Neuronal stem cell (in vitro differentiated cells): ENCODE results near the gene PCGF1.
A peak's percentile ranks its signal among the peaks of the same experiment; 100 is the strongest.

Source experiments
- DNase-seq: peaks from one replicate; pipeline ENCODE4 v3.0.0-alpha.2; 2013; ENCODE audit warnings: low spot score
- H2AFZ ChIP-seq: one replicate; pipeline ENCODE4 v1.6.1; 2013; ENCODE audit warnings: mild to moderate bottlenecking, low read length, inconsistent platforms
- H2AK5ac ChIP-seq: 2 replicates; pipeline ENCODE4 v1.6.1; 2013; ENCODE audit warnings: low read depth, mild to moderate bottlenecking, inconsistent platforms, low read length, moderate library complexity, mixed read lengths
- H2BK120ac ChIP-seq: 2 replicates; pipeline ENCODE4 v1.6.1; 2013; ENCODE audit warnings: low read depth, mild to moderate bottlenecking, inconsistent platforms, low read length, moderate library complexity, mixed read lengths
- H2BK12ac ChIP-seq: one replicate; pipeline ENCODE4 v1.6.1; 2013; ENCODE audit warnings: low read length, inconsistent platforms
- H2BK15ac ChIP-seq: 2 replicates; pipeline ENCODE4 v1.6.1; 2013; ENCODE audit warnings: mild to moderate bottlenecking, low read length, inconsistent platforms, mixed read lengths
- H2BK5ac ChIP-seq: one replicate; pipeline ENCODE4 v1.6.1; 2013; ENCODE audit warnings: inconsistent platforms, mild to moderate bottlenecking, low read length, moderate library complexity
- H3K14ac ChIP-seq: one replicate; pipeline ENCODE4 v1.6.1; 2013; ENCODE audit warnings: low read length, inconsistent platforms
- H3K18ac ChIP-seq: 2 replicates; pipeline ENCODE4 v1.6.1; 2013; ENCODE audit warnings: low read length, inconsistent platforms
- H3K23ac ChIP-seq: 2 replicates; pipeline ENCODE4 v1.6.1; 2013; ENCODE audit warnings: low read depth, mild to moderate bottlenecking, mixed read lengths, low read length, inconsistent platforms; ENCODE audit not compliant: poor library complexity
- H3K27ac ChIP-seq: replicated peaks from 3 replicates; pipeline ENCODE4 v1.5.1; 2013; ENCODE audit warnings: low read length, inconsistent platforms
- H3K27me3 ChIP-seq, 3 experiments: 2 replicates each; pipeline ENCODE4 v1.6.1; 2013; ENCODE audit warnings: low read length in 3 of 3, mild to moderate bottlenecking in 2 of 3, inconsistent platforms in 1 of 3, low read depth in 1 of 3, mixed read lengths in 1 of 3, moderate library complexity in 1 of 3; ENCODE audit not compliant: control insufficient read depth in 3 of 3, insufficient read depth in 3 of 3
- H3K36me3 ChIP-seq, 2 donors: replicated peaks in 1 of 2; 2 replicates each; pipeline ENCODE4 v1.6.1; 2013; ENCODE audit warnings: low read length in 2 of 2; ENCODE audit not compliant: control insufficient read depth in 2 of 2, insufficient read depth in 2 of 2
- H3K4ac ChIP-seq: 2 replicates; pipeline ENCODE4 v1.6.1; 2013; ENCODE audit warnings: inconsistent platforms, mild to moderate bottlenecking, low read length, moderate library complexity
- H3K4me1 ChIP-seq, 2 donors: 1 replicate in 1 of 2; 2 replicates in 1 of 2; pipeline ENCODE4 v1.6.1; 2013; ENCODE audit warnings: low read length in 2 of 2, low read depth in 1 of 2; ENCODE audit not compliant: control insufficient read depth in 2 of 2, insufficient read depth in 1 of 2
- H3K4me2 ChIP-seq: one replicate; pipeline ENCODE4 v1.6.1; 2013; ENCODE audit warnings: mild to moderate bottlenecking, low read length, inconsistent platforms; ENCODE audit not compliant: insufficient read depth, poor library complexity, severe bottlenecking
- H3K4me3 ChIP-seq, 2 donors: 2 replicates each; pipeline ENCODE4 v1.5.1; 2013; ENCODE audit warnings: low read length in 2 of 2, mild to moderate bottlenecking in 2 of 2, inconsistent platforms in 1 of 2, moderate library complexity in 1 of 2
- H3K79me1 ChIP-seq: one replicate; pipeline ENCODE4 v1.6.1; 2013; ENCODE audit warnings: low read depth, mild to moderate bottlenecking, inconsistent platforms, low read length, moderate library complexity
- H3K9ac ChIP-seq: one replicate; pipeline ENCODE4 v1.6.1; 2013; ENCODE audit warnings: mild to moderate bottlenecking, low read depth, low read length, inconsistent platforms; ENCODE audit not compliant: poor library complexity
- H3K9me3 ChIP-seq, 2 donors: replicated peaks in 1 of 2; 2 replicates each; pipeline versions ENCODE3 to v1.6.1; 2013; ENCODE audit warnings: low read length in 2 of 2, mild to moderate bottlenecking in 2 of 2, inconsistent platforms in 1 of 2, low read depth in 1 of 2, mixed read lengths in 1 of 2, moderate library complexity in 1 of 2; ENCODE audit not compliant: control insufficient read depth in 2 of 2, insufficient read depth in 1 of 2
- H4K8ac ChIP-seq: one replicate; pipeline ENCODE4 v1.6.1; 2013; ENCODE audit warnings: low read depth, mild to moderate bottlenecking, inconsistent platforms, low read length, moderate library complexity
- H4K91ac ChIP-seq: one replicate; pipeline ENCODE4 v1.6.1; 2013; ENCODE audit warnings: low read length, low read depth, mild to moderate bottlenecking, inconsistent platforms; ENCODE audit not compliant: poor library complexity
- WGBS, 2 donors: extraction: QIAGEN DNeasy Blood & Tissue Kit; methylation state at CpG; one replicate each; pipeline ENCODE4 v1.1.7; 2013; ENCODE audit warnings: missing lambda C conversion rate in 2 of 2, mixed read lengths in 1 of 2; ENCODE audit not compliant: insufficient read length in 2 of 2, insufficient replicate concordance in 1 of 2; ENCODE audit errors: extremely low coverage in 2 of 2; 5-methylcytosine and 5-hydroxymethylcytosine counted together

Gene PCGF1

DNA sequence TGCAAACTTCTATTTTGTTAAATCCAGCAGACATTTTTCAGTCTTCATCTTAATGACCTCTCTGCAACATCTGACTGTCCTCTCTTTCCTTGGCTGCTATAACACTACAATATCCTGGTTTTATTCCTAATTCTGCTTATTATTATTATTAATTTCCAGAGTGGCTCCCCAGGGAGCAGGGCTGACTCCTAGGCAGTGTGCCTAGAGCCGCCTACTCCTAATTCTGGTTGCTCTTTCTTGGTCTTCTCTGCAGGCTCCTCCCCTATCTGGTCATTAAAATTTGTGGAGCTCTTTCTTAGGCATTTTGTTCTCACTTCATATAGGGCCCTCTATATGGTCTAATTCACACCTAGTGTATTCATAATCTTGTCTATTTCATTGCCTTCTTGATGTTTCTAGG is 35.5 kb upstream of the PCGF1 start:
- Histone ChIP-seq H2BK120ac (no peak overlapping the region), H2AK5ac (no peak overlapping the region), H4K8ac (no peak overlapping the region), H3K4ac (no peak overlapping the region), H3K18ac (no peak overlapping the region), H2BK5ac (no peak overlapping the region), H3K27ac (no peak overlapping the region), H3K9me3 (no peaks in the 10 kb centered on the region), H3K14ac (no peak overlapping the region), H3K4me2 (no peak overlapping the region), H3K4me1 (no peaks in the 10 kb centered on the region), H2BK15ac (no peak overlapping the region), H3K36me3 (peaks cover 0 to 11% of the 10 kb centered on the region in 2 donors), H3K27me3 (peaks cover 0 to 7% (median 0%) of the 10 kb centered on the region in 3 experiments), H3K23ac (no peak overlapping the region), H3K4me3 (no peak overlapping the region), H2AFZ (no peak overlapping the region), H4K91ac (no peak overlapping the region), H3K79me1 (no peaks in the 10 kb centered on the region), H3K9ac (no peak overlapping the region), H2BK12ac (no peak overlapping the region)
- no CpG with 5 or more reads among the region's 1 CpG for WGBS, 2 donors
- DNase-seq, result no peak

DNA sequence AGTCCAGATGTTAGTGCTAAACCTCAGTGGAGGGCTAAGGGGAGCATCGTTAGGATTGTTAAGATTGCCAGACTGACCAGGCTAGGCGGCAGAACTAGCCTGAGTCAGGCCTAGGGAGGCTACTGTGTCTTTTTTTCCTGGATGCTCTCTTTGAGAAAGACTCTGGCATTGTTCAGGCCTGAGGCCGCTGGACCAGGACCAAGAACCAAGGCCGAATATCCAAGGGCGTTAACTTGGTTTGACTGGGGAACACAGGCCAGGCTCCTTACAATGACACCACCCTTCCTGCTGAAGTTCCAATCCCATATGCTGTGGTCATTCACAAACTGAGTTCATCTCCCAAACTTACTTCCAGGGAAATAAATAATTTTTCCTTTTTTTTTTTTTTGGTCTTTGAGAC is 32.8 kb upstream of the PCGF1 start:
- Histone ChIP-seq H3K36me3 (peaks cover 0 to 16% of the 10 kb centered on the region in 2 donors), H3K9ac (no peak overlapping the region), H3K4me1 (no peaks in the 10 kb centered on the region), H2AFZ (no peak overlapping the region), H3K14ac (no peak overlapping the region), H2BK5ac (no peak overlapping the region), H4K8ac (no peak overlapping the region), H2BK12ac (no peak overlapping the region), H3K23ac (no peak overlapping the region), H2AK5ac (no peak overlapping the region), H2BK15ac (no peak overlapping the region), H3K79me1 (no peaks in the 10 kb centered on the region), H2BK120ac (no peak overlapping the region), H3K27ac (no peak overlapping the region), H3K4ac (no peak overlapping the region), H4K91ac (no peak overlapping the region), H3K27me3 (no peaks in the 10 kb centered on the region), H3K18ac (no peak overlapping the region), H3K9me3 (no peaks in the 10 kb centered on the region), H3K4me2 (no peak overlapping the region), H3K4me3 (no peak overlapping the region)
- no peak for DNase-seq
- no CpG with 5 or more reads among the region's 5 CpGs for WGBS, 2 donors

DNA sequence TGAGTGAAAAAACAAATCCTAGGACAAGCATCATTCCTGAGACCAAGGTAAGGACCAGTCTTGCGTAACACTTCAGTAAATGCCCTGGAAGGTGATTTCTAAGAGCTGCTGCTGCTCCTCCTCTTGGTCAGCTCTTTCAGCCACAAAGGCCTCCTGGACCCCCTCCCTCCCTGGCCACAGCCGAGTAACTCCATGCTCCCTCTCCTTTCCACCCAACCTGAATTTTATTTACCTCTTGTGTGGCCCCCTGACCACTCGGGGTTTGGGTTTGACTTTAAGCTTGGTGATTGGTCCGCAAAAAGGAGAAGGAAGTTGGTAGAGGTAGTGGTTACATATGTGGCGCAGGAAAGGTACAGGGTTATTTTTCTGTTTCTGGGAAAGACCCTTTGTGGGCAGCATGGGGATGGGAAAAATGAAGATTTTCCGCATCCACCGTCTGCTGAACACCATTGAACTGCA is 31.4 kb upstream of the PCGF1 start:
- Histone ChIP-seq H3K4me3 (peak overlapping the region in 1 of 2 donors; percentile 21), H2AK5ac (no peak overlapping the region)

DNA sequence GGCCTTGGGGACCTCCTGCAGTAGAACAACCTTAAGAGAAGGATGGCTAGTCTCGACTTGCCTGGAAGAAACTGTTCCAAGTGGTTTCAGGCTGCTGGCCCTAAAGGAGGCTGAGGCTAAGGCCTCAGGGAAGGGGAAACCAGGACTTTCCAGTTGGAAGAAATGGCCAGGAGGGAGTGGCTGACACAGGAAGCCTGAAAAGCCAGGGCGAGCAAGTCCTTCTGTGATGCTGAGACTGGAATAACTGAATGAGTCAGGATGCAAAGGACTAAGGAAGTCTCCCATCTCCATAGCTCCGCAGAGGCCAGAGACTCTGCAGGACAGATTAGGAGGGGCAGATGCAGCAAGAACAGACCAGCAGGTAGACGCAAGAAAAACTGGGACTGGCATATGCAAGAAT is 29.6 kb upstream of the PCGF1 start:
- Histone ChIP-seq H3K18ac (no peak overlapping the region), H3K4ac (no peak overlapping the region), H4K91ac (no peak overlapping the region), H3K9me3 (no peaks in the 10 kb centered on the region), H3K27ac (no peak overlapping the region), H2BK120ac (no peak overlapping the region), H2AFZ (no peak overlapping the region), H2AK5ac (no peak overlapping the region), H2BK12ac (no peak overlapping the region), H3K23ac (no peak overlapping the region), H3K79me1 (no peaks in the 10 kb centered on the region), H3K36me3 (peaks cover 11 to 44% of the 10 kb centered on the region in 2 donors), H3K9ac (no peak overlapping the region), H3K4me3 (no peak overlapping the region), H2BK15ac (no peak overlapping the region), H3K27me3 (no peaks in the 10 kb centered on the region), H4K8ac (no peak overlapping the region), H2BK5ac (no peak overlapping the region), H3K14ac (no peak overlapping the region), H3K4me1 (no peaks in the 10 kb centered on the region), H3K4me2 (no peak overlapping the region)
- DNase-seq, result no peak
- no CpG with 5 or more reads among the region's 4 CpGs for WGBS, 2 donors

More for the DNA sequence above, 31.4 kb upstream of the PCGF1 start:
- H4K8ac ChIP-seq, result no peak overlapping the region
- no peak overlapping the region for H3K23ac ChIP-seq
- no peak overlapping the region for H3K4me2 ChIP-seq
- no peaks in the 10 kb centered on the region for H3K79me1 ChIP-seq
- no peak overlapping the region for H2AFZ ChIP-seq
- H4K91ac ChIP-seq, result no peak overlapping the region
- no peak overlapping the region for H3K14ac ChIP-seq
- no peak overlapping the region for H3K9ac ChIP-seq
- H2BK5ac ChIP-seq, result no peak overlapping the region
- WGBS, 2 donors, result no CpG with 5 or more reads among the region's 7 CpGs
- no peak overlapping the region for H3K27ac ChIP-seq
- H2BK12ac ChIP-seq, result no peak overlapping the region
- H3K27me3 ChIP-seq, result no peaks in the 10 kb centered on the region
- peaks cover 3 to 26% of the 10 kb centered on the region in 2 donors for H3K36me3 ChIP-seq
- H3K4ac ChIP-seq, result no peak overlapping the region
- no peaks in the 10 kb centered on the region for H3K9me3 ChIP-seq
- H3K4me1 ChIP-seq, result no peaks in the 10 kb centered on the region
- no peak overlapping the region for H2BK15ac ChIP-seq
- H2BK120ac ChIP-seq, result no peak overlapping the region
- no peak overlapping the region for H3K18ac ChIP-seq
- no peak for DNase-seq
